HepG2 (cell line): Measurements from ENCODE around the gene PPARA. TPM values are rescaled to one million over a fixed set of nuclear protein-coding genes. Genes with fewer than 3 reads are reported as not detected.

Experiments
- AKAP8 ChIP-seq: sonication (generic); formaldehyde crosslinking; IDR thresholded peaks from 2 replicates; pipeline ENCODE4 v1.5.1; 2020; ENCODE audit warnings: mild to moderate bottlenecking, missing genetic modification reagents
- BORCS8-MEF2B ChIP-seq: sonication (generic); formaldehyde crosslinking; IDR thresholded peaks from 2 replicates; pipeline ENCODE4 v1.8.0; 2022; ENCODE audit warnings: mild to moderate bottlenecking, missing genetic modification reagents
- GABPA ChIP-seq, 2 experiments: IDR thresholded peaks; 2 replicates each; pipeline ENCODE4 v1.6.1; 2011 to 2016; ENCODE audit warnings: low read depth in 2 of 2, low read length in 1 of 2, missing biosample characterization in 1 of 2, missing genetic modification characterization in 1 of 2
- MAZ ChIP-seq, 2 experiments: sonication (generic) in 1 of 2; formaldehyde crosslinking in 1 of 2; IDR thresholded peaks; 2 replicates each; pipeline versions ENCODE4 v1.5.0 to v1.6.1; 2012 to 2020; ENCODE audit warnings: low read depth in 2 of 2, mild to moderate bottlenecking in 2 of 2, borderline replicate concordance in 1 of 2, improper control_type of control experiment in 1 of 2, low read length in 1 of 2, missing genetic modification reagents in 1 of 2, moderate library complexity in 1 of 2
- MXI1 ChIP-seq: IDR thresholded peaks from 3 replicates; pipeline ENCODE4 v1.6.1; 2012; ENCODE audit warnings: low read depth, low read length, inconsistent platforms, borderline replicate concordance
- NCOR1 ChIP-seq: fragments of 200-600 bp; sonication (generic); IDR thresholded peaks from 2 replicates; pipeline ENCODE4 v1.7.0; 2017; ENCODE audit warnings: antibody characterized with exemption, low read length, borderline replicate concordance
- NFE2 ChIP-seq: sonication (generic); formaldehyde crosslinking; IDR thresholded peaks from 2 replicates; pipeline ENCODE4 v1.4.0; 2020; ENCODE audit warnings: missing genetic modification reagents
- NFYB ChIP-seq: sonication (generic); formaldehyde crosslinking; IDR thresholded peaks from 2 replicates; pipeline ENCODE4 v1.4.0; 2020; ENCODE audit warnings: missing genetic modification reagents
- NKX3-1 ChIP-seq: sonication (generic); formaldehyde crosslinking; IDR thresholded peaks from 2 replicates; pipeline ENCODE4 v1.5.0; 2020; ENCODE audit warnings: missing genetic modification reagents
- NR2F6 ChIP-seq, 2 experiments: IDR thresholded peaks; 2 replicates each; pipeline ENCODE4 v1.6.1; 2016; ENCODE audit warnings: antibody characterized with exemption in 1 of 2, mild to moderate bottlenecking in 1 of 2
- RBFOX2 ChIP-seq: fragments of 200-400 bp; formaldehyde crosslinking; IDR thresholded peaks from 2 replicates; pipeline ENCODE4 v1.6.1; 2017; ENCODE audit warnings: low read depth, mild to moderate bottlenecking, low read length
- RFXANK ChIP-seq: IDR thresholded peaks from 2 replicates; pipeline ENCODE4 v1.6.1; 2016
- SAP130 ChIP-seq: IDR thresholded peaks from 2 replicates; pipeline ENCODE4 v1.6.1; 2016; ENCODE audit warnings: low read depth
- SMAD1 ChIP-seq: sonication (generic); formaldehyde crosslinking; IDR thresholded peaks from 2 replicates; pipeline ENCODE4 v1.4.0; 2020; ENCODE audit warnings: missing genetic modification reagents, low read depth, mild to moderate bottlenecking, borderline replicate concordance
- SP1 ChIP-seq, 2 experiments: fragments of 450-650 bp in 1 of 2; sonication (generic) in 1 of 2; formaldehyde crosslinking in 1 of 2; IDR thresholded peaks; 2 replicates each; pipeline versions ENCODE4 v1.4.0 to v1.6.1; 2016 to 2020; ENCODE audit warnings: missing genetic modification reagents in 1 of 2
- SP4 ChIP-seq: sonication (generic); formaldehyde crosslinking; IDR thresholded peaks from 2 replicates; pipeline ENCODE4 v1.8.1; 2023; ENCODE audit warnings: mild to moderate bottlenecking, missing genetic modification reagents
- YEATS4 ChIP-seq: sonication (generic); formaldehyde crosslinking; IDR thresholded peaks from 2 replicates; pipeline ENCODE4 v1.4.0; 2020; ENCODE audit warnings: missing genetic modification reagents, borderline replicate concordance
- YY1 ChIP-seq: IDR thresholded peaks from 2 replicates; pipeline ENCODE4 v1.6.1; 2011; ENCODE audit warnings: low read length, low read depth, moderate library complexity, mild to moderate bottlenecking; ENCODE audit not compliant: insufficient read depth, insufficient replicate concordance
- ZFP36L1 ChIP-seq: sonication (generic); formaldehyde crosslinking; IDR thresholded peaks from 2 replicates; pipeline ENCODE4 v1.8.0; 2022; ENCODE audit warnings: mild to moderate bottlenecking, missing genetic modification reagents, moderate library complexity
- polyA plus RNA-seq, 8 experiments: library from polyadenylated mRNA; depleted of rRNA in 3 of 8; stranded (reverse) in 7 of 8; unstranded in 1 of 8; fragments of >200 nt; fragmentation: Illumina TruSeq in 4 of 8; extraction: Trizol in 4 of 8; gene quantifications; 2 replicates each; pipeline versions ENCODE4 v1.2.1 to v1.2.3, GENCODE V29; 2011 to 2016; ENCODE audit warnings: low read depth in 4 of 8, missing spikeins in 1 of 8, mixed read lengths in 1 of 8; ENCODE audit not compliant: insufficient read depth in 1 of 8
- total RNA-seq, 5 experiments: library from RNA; depleted of rRNA; stranded (reverse); fragments of >200 nt; fragmentation: Illumina TruSeq; extraction: Trizol; gene quantifications; 2 replicates each; pipeline ENCODE4 v1.2.3, GENCODE V29; 2016; ENCODE audit warnings: low read depth in 1 of 5
- TF ChIP-seq, protein P1 (sequence below): sonication (generic); formaldehyde crosslinking; IDR thresholded peaks from 2 replicates; pipeline ENCODE4 v1.5.1; 2020; ENCODE audit warnings: mild to moderate bottlenecking, missing genetic modification reagents, borderline replicate concordance
- TF ChIP-seq, protein P2 (sequence below): sonication (generic); formaldehyde crosslinking; IDR thresholded peaks from 2 replicates; pipeline ENCODE4 v1.4.0; 2020; ENCODE audit warnings: missing genetic modification reagents
- TF ChIP-seq, protein P3 (sequence below): sonication (generic); formaldehyde crosslinking; IDR thresholded peaks from 2 replicates; pipeline ENCODE4 v1.4.0; 2020; ENCODE audit warnings: missing genetic modification reagents
- TF ChIP-seq, protein P4 (sequence below): sonication (generic); formaldehyde crosslinking; IDR thresholded peaks from 2 replicates; pipeline ENCODE4 v1.9.0; 2022; ENCODE audit warnings: low read depth, missing genetic modification reagents

Gene PPARA
- total and polyA plus RNA-seq, 2 of the 13 experiments (the other 11 are each of a cell fraction or from before 2014, with no cell fraction given): 18.2 to 24.7 TPM

DNA sequence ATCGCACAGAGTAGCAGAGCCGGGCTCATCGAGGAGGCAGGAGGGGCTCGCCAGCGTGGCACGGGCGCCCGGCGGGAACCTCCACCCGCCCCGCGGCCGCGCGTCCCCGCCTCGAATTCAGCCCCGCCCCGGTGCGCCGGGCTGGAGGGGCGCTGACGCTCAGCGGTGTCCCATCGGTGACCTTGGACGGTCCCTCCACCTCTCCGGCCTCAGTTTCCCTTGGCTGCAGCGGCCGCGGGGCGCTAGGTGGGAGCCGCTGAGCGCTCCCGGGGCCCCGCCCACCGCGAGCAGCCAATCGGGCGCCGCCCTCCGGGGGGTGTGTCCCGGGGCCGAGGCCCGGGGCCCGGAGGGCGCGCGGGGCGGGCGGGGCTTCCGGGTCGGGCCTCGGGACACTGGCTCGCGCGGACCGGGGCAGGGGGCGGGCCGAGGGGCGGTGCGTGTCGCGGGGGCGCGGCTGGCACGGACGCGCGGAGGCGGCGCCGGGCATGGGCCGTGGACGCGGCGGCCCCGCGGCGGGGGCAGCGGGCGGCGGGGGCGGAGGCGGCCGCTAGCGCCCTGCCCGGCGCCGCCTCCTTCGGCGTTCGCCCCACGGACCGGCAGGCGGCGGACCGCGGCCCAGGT lies at the start of gene PPARA (continued):
- TF ChIP-seq RBFOX2: peak; percentile 83
- peak; percentile 57; the same call in 1 of the 2 replicates for TF ChIP-seq SAP130 (CRISPR knock-in tag)
- TF ChIP-seq AKAP8: no peak
- TF ChIP-seq NR2F6 (IDR thresholded peaks at IDR 0.05): no peak
- TF ChIP-seq NR2F6 (CRISPR knock-in tag; IDR thresholded peaks at IDR 0.05): no peak
- no peak for TF ChIP-seq ZFP36L1 (CRISPR knock-in tag)
- no peak for TF ChIP-seq NFE2 (CRISPR knock-in tag)
- 0 out of 2 replicates have a peak, but pooled peaks have one; percentile 39 for TF ChIP-seq SMAD1
- TF ChIP-seq NKX3-1 (CRISPR knock-in tag): no peak
- TF ChIP-seq MAZ (IDR thresholded peaks at IDR 0.05; ENCODE audit: borderline replicate concordance, low read depth, low read length): no peak; the same call in 1 of the 2 replicates
- peak; percentile 56; the same call in 1 of the 2 replicates for TF ChIP-seq MAZ (CRISPR knock-in tag; IDR thresholded peaks at IDR 0.05; ENCODE audit: low read depth)
- TF ChIP-seq, protein P1, sequence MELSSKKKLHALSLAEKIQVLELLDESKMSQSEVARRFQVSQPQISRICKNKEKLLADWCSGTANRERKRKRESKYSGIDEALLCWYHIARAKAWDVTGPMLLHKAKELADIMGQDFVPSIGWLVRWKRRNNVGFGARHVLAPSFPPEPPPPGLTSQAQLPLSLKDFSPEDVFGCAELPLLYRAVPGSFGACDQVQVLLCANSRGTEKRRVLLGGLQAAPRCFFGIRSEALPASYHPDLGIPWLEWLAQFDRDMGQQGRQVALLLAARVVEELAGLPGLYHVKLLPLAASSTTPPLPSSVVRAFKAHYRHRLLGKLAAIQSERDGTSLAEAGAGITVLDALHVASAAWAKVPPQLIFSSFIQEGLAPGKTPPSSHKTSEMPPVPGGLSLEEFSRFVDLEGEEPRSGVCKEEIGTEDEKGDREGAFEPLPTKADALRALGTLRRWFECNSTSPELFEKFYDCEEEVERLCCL (CRISPR knock-in tag): no peak
- TF ChIP-seq, protein P2, sequence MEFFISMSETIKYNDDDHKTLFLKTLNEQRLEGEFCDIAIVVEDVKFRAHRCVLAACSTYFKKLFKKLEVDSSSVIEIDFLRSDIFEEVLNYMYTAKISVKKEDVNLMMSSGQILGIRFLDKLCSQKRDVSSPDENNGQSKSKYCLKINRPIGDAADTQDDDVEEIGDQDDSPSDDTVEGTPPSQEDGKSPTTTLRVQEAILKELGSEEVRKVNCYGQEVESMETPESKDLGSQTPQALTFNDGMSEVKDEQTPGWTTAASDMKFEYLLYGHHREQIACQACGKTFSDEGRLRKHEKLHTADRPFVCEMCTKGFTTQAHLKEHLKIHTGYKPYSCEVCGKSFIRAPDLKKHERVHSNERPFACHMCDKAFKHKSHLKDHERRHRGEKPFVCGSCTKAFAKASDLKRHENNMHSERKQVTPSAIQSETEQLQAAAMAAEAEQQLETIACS (CRISPR knock-in tag): peak; percentile 54
- TF ChIP-seq, protein P3, sequence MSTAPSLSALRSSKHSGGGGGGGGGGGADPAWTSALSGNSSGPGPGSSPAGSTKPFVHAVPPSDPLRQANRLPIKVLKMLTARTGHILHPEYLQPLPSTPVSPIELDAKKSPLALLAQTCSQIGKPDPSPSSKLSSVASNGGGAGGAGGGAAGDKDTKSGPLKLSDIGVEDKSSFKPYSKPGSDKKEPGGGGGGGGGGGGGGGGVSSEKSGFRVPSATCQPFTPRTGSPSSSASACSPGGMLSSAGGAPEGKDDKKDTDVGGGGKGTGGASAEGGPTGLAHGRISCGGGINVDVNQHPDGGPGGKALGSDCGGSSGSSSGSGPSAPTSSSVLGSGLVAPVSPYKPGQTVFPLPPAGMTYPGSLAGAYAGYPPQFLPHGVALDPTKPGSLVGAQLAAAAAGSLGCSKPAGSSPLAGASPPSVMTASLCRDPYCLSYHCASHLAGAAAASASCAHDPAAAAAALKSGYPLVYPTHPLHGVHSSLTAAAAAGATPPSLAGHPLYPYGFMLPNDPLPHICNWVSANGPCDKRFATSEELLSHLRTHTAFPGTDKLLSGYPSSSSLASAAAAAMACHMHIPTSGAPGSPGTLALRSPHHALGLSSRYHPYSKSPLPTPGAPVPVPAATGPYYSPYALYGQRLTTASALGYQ (CRISPR knock-in tag): 0 out of 2 replicates have a peak, but pooled peaks have one; percentile 22
- TF ChIP-seq BORCS8-MEF2B (CRISPR knock-in tag): no peak
- TF ChIP-seq NFYB (CRISPR knock-in tag): peak; percentile 59
- peak; percentile 53; the same call in 1 of the 2 replicates for TF ChIP-seq YEATS4
- no peak for TF ChIP-seq SP1 (IDR thresholded peaks at IDR 0.05)
- TF ChIP-seq SP1 (CRISPR knock-in tag; IDR thresholded peaks at IDR 0.05): peak; percentile 49; the same call in 1 of the 2 replicates
- TF ChIP-seq YY1: no peak
- TF ChIP-seq SP4 (CRISPR knock-in tag): peak; percentile 47; the same call in 1 of the 2 replicates
- TF ChIP-seq GABPA (IDR thresholded peaks at IDR 0.05; ENCODE audit: low read depth, low read length): peak; percentile 54
- no peak for TF ChIP-seq GABPA (CRISPR knock-in tag; IDR thresholded peaks at IDR 0.05; ENCODE audit: low read depth)
- no peak for TF ChIP-seq RFXANK (CRISPR knock-in tag)
- peak; percentile 31; the same call in 1 of the 2 replicates for TF ChIP-seq NCOR1
- peak; percentile 51; the same call in 1 of the 3 replicates for TF ChIP-seq MXI1
- TF ChIP-seq, protein P4, sequence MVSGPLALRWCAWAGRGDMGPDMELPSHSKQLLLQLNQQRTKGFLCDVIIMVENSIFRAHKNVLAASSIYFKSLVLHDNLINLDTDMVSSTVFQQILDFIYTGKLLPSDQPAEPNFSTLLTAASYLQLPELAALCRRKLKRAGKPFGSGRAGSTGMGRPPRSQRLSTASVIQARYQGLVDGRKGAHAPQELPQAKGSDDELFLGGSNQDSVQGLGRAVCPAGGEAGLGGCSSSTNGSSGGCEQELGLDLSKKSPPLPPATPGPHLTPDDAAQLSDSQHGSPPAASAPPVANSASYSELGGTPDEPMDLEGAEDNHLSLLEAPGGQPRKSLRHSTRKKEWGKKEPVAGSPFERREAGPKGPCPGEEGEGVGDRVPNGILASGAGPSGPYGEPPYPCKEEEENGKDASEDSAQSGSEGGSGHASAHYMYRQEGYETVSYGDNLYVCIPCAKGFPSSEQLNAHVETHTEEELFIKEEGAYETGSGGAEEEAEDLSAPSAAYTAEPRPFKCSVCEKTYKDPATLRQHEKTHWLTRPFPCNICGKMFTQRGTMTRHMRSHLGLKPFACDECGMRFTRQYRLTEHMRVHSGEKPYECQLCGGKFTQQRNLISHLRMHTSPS (CRISPR knock-in tag): 0 out of 2 replicates have a peak, but pooled peaks have one; percentile 3
